ENCODE data around the gene SF1. TPM values are rescaled to one million over a fixed set of nuclear protein-coding genes. Genes with fewer than 3 reads are reported as not detected.

SF1 gene
- total RNA-seq, 1 experiment from 2014 or later = 151 TPM

- DNase-seq (ENCODE audit: low read depth) = no peak
These were observed 23.4 kb upstream of the SF1 start for GRCh38 chr11:64801561-64802369.

GRCh38 chr11:64801158-64801464, 22.8 kb upstream of the SF1 start:
- DNase-seq (ENCODE audit: low read depth) = no peak

GRCh38 chr11:64800303-64801157, 22.2 kb upstream of the SF1 start:
- DNase-seq (ENCODE audit: low read depth) = no peak

- DNase-seq (ENCODE audit: low read depth) = no peak
These were observed 21.4 kb upstream of the SF1 start for GRCh38 chr11:64799623-64800302.

- no peak for DNase-seq (ENCODE audit: low read depth)
These were observed 20.9 kb upstream of the SF1 start for GRCh38 chr11:64799256-64799622.

- no peak for DNase-seq (ENCODE audit: low read depth)
These were observed 18.6 kb upstream of the SF1 start for GRCh38 chr11:64796757-64797541.

- no peak for DNase-seq (ENCODE audit: low read depth)
These were observed 17.9 kb upstream of the SF1 start for GRCh38 chr11:64796047-64796756.

- no peak for DNase-seq (ENCODE audit: low read depth)
These were observed 16.2 kb upstream of the SF1 start for GRCh38 chr11:64794526-64794925.

GRCh38 chr11:64793271-64794160, 15.2 kb upstream of the SF1 start:
- DNase-seq (ENCODE audit: low read depth) = no peak

- no peak for DNase-seq (ENCODE audit: low read depth)
These were observed 14.1 kb upstream of the SF1 start for GRCh38 chr11:64792482-64792881.

- DNase-seq (ENCODE audit: low read depth) = no peak
These were observed 13.5 kb upstream of the SF1 start for GRCh38 chr11:64791781-64792291.

GRCh38 chr11:64790205-64791095, 12.1 kb upstream of the SF1 start:
- no peak for DNase-seq (ENCODE audit: low read depth)

- no peak for DNase-seq (ENCODE audit: low read depth)
These were observed 11.2 kb upstream of the SF1 start for GRCh38 chr11:64789331-64790204.

- no peak for DNase-seq (ENCODE audit: low read depth)
These were observed 10.2 kb upstream of the SF1 start for GRCh38 chr11:64788321-64789215.

GRCh38 chr11:64787526-64788320, 9.4 kb upstream of the SF1 start:
- DNase-seq (ENCODE audit: low read depth) = peak; percentile 56

- DNase-seq (ENCODE audit: low read depth) = no peak
These were observed 8.0 kb upstream of the SF1 start for GRCh38 chr11:64786308-64786707.

Measured in Daoy (cell line).